Measurements from ENCODE around the gene MARCHF7.
A peak's percentile ranks its signal among the peaks of the same experiment; 100 is the strongest.

- peak in 2 of 3 experiments; percentile 33 to 49 for TF ChIP-seq CTCF (IDR thresholded peaks at IDR 0.05)
- TF ChIP-seq POLR2A (IDR thresholded peaks at IDR 0.05): peak in 1 of 2 donors; percentile 93
- peak; percentile 78 to 99 for TF ChIP-seq POLR2AphosphoS5 (IDR thresholded peaks at IDR 0.05; ENCODE audit: insufficient read depth in 1 of 2, low read depth in 1 of 2)
Measured at GRCh38 chr2:159712143-159712928, at the start of gene MARCHF7.
